NCI-H2081 treated with DMSO at 0.1 percent for 48 hours (cell line): ENCODE measurements around the gene EPHX1.
"Not testable (repeated sequence)": the region's sequence is repeated elsewhere in the genome, so short reads cannot be mapped to it uniquely, and the experiment has no call there.

Source experiments
- DNase-seq: peaks from one replicate; lab custom pipeline; 2025; lab: John Stamatoyannopoulos, UW

Gene EPHX1

DNA sequence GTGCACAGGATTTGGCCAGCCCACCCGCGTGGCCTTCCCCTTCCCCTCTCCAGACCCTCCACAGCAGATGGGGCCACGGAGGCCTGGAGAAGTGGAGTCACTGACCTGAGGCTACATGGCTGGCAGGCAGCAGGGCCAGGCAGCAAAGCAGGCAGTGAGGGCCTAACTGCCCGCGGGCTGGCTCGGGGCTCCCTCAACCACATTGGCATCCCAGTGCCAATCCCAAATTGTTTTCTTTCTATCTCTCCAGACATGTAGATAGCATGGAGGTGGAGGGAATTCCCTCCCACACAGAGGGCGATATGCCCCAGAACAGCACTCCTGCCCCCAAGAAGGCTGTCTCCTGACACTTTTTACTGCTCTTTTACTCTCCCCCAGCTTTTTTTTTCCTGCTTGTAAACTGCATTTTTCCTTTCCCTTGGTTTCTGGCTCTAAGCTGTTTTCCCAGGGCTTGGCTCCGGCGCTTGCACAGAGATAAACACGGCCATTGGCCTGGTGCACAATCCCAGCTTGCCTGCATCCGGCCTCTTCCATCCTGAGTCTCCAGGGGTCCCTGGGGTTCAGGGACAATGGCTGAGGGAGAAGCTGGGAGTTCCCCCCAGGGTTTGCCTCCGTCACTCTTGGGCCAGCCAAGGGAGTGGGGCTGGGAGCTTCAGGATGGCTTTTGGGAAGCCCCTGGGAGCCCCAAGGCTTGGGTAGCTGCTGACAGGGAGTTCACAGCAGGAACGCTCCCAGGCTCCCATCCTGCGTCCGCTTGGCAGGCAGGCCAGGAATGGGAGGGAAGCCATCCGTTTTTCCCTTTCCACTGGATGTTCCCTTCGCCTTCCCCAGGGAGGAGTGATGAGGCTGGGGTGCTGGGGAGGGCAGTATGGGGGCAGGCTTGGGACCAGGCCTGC is 7.0 kb downstream of the EPHX1 start:
- no peak for DNase-seq

DNA sequence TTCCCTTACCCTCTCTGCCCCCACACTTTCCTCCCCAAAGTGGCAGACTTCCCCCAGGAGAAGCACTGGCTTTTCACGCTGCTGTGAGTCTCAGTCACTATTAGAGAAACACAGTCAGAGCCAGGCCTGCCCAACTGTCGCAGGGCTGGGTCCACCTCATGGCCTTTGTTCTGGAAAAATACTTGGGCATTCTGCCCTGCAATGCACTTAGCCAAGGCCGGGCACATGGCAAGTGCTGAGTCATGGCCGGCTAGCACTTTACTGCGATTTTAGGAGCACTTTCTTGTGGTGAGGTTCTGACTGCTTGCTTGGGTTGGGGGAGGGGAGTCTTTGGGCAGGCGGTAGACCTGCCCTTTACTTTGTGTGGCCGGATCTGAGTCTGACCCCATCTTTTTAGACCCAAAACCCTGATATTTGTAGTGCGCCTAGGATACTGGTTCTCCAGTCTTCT is 7.7 kb downstream of the EPHX1 start:
- DNase-seq = no peak

DNA sequence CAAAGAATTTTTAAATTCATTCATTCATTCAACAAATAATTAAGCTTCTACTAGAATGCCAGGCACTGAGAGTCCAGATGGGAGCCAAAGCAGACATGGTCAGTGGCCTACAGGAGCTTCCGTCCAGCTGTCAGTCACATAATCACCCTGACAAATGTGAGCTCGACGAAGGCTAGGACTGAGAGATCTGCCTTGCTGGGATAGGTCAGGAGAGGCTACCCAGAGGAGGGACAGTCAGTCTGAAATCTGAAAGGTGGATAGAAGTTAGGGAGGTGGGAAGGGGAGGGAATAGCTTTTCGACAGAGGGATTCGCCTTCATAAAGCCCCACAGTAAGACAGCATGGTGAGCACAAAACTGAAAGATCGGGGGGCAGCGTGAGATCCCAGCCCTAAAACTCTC is 8.3 kb downstream of the EPHX1 start:
- DNase-seq = no peak

DNA sequence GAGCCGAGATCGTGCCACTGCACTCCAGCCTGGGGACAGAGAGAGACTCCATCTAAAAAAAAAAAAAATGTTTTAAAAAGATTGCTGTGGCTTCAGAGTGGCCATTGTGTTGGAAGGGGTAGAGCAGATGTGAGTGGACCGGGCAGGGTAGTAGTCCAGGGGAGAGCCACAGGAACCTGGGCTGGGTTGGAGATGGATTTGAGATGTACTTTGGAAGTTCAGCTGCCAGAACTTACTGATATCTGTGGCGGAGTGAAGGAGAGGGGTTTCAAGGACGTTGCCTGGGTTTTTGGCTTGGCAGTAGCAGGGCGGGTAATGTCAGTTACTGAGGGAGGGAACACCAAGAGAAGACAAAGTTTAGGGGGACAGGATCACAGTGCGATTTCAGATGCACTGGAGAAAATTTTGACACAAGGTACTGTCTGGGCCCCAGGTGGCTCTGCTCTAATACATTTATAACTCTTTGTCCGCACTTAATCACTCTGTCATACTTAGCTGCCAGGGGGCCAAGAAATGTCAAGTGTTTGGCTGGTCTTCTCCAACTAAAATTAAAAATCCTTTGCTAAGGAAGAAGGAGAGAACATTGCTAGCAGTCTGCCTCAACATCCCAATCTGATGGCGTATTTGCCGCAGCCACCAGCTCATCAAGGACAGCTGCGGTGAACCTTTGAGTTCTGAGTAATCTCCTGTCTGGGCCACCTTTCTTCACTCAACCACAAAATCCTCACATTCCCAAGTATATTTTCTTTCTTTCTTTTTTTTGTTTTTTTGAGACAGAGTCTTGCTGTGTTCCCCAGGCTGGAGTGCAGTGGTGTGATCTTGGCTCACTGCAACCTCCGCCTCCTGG is 9.6 kb downstream of the EPHX1 start:
- no peak for DNase-seq

DNA sequence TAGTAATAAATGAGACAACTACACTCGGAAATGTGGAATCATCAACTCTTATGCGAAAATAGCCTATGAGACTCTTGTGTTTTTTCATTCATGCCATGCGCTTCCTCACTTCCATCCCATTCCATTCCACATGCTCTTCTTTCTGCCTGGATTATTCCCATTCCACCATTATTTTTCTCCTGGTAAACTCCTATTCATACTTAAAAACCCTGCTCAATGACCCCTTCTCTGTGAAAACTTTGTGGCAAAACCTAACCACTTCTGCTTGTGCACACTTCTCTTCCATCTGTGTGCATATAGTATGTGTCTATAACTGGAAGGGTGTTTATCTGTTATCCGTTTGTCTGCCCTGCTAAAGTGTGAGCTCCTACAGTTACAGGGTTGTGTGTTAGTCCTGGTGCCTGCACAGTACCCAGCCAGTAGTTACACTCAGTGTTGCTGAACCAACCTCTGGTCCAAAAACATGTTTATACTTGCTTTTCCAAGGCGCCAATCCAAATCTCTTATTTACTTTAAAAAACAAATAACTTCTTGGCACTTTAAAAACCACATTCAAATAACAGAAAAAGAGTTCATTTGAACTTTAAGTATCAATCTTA is 10.7 kb downstream of the EPHX1 start:
- no peak for DNase-seq

DNA sequence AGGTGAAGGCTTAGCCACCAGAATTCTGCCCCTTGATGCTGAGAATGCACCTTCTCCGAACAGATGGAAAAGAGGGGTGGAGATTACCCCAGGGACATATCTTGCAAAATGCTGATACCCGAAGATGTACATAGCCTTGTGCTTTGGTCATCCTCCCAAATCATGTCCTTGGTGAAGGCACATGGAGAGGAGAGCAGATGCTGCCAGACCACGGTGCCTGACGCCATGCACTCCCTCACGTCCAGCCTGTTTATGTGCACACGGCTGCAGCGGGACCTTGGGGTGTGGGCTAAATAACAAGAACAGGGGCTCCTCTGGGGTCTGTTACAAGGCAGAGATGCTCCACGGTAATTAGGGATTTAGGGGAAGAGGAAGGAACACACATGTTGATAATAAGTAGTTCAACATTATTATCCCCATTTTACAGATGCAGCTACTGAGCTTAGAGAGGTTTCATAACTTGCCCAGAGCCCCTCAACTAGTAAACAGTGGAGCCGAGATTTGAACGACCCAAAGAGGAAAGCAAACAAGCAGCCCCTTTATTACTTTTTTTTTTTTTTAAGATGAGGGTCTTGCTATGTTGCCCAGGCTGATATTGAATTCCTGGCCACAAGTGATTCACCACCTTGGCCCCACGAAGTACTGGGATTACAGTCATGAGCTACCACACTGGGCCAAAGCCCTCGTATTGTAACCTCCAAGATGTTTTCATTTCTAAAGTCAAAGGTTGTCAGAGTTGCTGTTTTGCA is 12.9 kb downstream of the EPHX1 start:
- DNase-seq = no peak

DNA sequence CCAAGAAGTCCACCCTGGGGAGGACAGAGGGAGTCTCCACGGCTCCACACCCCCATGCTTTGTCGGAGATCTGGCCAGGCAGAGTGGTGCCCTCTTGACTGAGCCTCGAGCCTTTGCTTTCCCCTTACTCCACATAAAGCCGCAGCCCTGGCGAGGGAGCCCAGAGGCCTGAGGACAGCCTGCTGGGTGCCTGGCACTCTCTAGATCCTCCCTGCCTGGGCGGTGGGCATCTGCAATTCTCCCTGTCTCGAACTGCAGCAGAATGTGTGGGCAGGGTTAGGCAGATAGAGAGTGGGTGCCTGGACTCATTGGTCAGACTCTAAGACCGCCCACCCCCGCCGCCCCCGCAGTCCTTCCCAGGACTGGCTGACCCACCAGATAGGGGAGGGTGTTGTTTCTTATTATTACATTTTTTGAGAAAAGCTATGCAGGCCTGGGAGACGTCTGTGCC is 13.9 kb downstream of the EPHX1 start:
- no peak for DNase-seq

DNA sequence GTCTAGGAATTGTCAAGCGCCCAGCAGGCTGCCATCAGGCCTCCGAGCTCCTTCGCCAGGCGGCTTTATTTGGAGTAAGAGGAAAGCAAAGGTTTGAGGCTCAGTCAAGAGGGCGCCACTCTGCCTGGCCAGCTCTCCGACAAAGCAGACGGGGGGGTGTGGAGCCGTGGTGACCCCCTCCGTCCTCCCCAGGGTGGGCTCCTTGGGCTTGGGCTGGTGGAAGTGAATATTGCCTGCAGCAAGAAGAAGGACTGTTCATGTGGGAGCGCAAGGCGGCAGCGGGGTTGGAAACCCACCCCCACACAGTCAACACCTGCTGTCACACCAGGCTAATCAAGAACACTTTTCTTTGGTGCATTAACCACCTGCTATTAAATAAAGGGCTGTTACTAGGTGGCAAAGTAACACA is 14.6 kb downstream of the EPHX1 start:
- peak; percentile 91 for DNase-seq

DNA sequence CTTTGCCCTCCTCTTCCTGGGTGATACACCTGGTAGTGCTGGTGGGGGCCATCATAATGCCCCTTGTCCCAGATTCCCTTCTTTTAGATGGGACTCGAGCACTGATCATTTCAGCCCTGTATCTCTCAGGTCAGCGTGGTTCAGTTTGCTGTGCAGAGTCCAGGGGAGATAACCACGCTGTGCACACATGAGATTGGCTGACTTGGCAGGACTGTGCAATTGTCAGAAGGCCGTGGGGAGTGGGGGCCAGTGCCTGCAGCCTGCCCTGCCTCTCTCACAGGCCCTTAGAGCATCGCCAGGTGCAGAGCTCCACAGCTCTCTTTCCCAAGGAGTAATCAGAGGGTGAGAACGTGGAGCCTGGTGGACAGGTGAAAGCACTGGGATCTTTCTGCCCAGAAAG is 15.2 kb downstream of the EPHX1 start:
- DNase-seq = peak; percentile 78

DNA sequence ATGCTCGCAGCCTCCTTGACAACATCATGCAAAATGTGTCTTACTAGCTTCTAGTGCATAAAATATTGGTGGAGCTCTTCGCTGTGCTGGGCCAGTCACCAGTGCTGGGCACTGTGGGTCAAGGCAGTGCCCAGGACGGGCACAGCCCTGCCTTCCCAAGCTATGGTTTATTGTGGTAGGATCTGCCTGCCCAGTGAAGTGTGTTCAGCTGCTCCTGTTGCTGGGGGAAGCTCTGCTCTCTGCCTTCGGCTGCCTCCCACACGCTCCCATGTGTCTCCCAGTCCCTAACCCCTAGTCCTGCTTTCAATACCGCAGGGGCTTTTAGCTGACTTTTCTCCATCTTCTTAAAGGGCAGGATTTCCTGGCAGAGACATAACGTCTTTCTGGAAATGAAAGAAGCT is 15.7 kb downstream of the EPHX1 start:
- DNase-seq = peak; percentile 30

DNA sequence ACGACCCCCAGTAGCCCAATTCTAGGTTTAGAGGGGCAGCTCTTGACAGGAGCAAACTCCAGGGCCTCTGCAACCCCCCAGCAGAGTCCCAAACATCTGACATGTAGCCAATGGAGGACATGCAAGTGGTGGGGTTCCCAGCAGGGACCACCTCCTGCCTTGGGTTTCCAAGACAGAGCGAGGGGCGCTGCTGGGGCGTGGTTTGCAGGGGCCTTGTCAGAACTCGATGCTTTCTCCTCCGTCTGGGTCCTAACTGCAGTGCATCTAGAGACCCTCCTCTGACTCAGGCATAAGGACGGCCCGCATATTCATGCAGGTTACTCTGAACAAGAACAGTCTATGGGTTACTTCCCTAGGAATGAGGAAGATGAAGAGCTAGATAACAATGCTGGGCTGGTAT is 17.2 kb downstream of the EPHX1 start:
- DNase-seq = no peak

DNA sequence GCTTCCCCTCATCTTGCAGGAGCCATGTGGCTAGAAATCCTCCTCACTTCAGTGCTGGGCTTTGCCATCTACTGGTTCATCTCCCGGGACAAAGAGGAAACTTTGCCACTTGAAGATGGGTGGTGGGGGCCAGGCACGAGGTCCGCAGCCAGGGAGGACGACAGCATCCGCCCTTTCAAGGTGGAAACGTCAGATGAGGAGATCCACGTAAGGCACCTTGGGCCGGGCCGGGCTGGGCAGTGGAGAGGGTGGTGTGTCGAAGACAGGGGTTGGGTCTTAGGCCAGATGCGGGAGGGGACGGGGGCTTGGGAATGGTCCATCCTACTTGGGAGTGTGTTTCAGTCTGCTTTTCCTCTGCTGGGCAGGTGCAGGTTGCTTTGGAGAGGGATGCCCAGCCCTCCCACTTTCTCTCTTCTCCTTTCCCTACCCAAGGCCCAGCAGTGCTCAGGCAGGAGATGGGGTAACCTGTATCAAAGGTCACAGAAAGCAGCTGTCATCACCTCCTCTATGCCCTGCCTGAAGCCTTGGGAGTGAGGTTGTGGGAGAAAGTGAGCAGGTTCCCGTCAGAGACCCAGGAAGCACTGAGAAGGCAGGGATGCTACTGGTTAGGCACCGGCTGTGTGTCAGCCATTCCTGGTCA is 18.9 kb downstream of the EPHX1 start:
- DNase-seq = no peak

DNA sequence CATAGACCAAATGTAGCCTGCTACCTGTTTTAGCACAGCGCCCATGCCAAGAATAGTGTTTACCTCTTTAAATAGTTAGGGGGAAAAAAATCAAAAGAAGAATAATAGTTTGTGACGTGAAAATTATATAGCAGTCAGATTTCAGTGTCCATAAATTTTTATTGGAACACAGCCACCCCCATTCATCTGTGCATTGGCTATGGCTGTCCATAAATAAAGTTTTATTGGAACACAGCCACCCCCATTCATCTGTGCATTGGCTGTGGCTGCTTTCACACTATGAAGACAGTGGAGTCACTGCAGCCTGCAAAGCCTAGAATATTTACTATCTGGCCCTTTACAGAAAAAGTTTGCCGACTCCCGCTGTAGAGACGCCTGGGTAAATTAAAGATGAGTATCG is 20.9 kb downstream of the EPHX1 start:
- DNase-seq = peak; percentile 98

DNA sequence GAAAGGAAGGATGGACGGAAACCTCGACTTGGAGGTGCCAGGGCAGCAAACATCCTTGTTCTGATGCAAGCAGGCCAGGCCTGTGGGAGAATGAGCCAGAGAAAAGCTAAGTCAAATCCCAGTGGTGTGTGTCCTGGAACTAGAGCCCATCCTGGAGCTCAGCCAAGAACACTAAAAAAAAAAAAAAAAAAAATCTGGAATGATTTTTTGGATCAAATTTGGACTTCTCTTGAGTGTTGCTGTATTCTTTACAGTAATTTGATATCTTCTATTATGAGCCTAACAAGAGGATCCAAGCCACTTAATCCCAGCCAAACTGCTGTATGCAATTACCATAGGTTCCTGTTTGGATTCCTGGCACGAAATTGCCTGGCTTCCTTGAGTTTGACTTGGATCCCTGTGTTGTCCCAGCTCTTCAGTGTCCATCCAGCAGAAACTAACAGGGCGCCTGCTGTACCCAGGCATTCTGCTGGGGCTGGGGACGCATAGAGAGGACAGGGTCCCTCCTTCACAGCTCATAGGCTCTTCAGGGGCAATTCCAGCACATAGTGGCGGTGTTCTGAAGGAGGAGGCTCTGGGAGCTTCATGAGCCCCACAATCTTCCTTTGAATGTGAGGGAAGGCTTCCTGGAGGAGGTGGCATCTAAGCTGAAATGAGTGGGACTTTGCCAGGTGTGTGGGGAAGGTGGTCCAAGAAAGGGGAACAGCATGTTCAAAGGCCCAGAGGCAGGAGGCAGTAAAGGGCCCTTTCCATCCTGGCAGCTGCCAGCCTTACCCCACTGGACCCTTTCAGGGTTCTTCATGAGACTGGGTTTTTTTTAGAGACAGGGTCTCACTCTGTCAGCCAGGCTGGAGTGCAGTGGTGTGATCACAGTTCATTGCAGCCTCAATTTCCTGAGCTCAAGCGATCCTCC is 24.7 kb downstream of the EPHX1 start:
- peak; percentile 48 for DNase-seq

DNA sequence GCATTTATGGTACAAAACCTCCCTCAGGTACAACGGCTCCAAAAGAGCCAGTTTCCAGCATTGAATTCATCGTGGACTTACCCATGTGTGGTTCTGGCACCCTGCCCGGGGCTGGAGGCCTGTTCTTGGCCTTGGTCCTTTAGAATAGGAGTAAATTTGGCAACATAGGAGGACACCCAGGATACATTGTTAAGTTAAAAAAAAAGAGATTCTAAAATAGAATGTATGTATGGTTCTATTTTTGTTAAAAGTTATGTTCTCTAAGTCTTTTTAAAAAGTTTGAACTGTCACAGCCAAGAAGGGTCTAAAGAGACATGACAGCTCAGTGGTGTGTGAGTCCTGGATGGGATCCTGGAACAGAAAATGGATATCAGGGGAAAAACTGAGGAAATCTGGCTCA is 25.9 kb downstream of the EPHX1 start:
- DNase-seq = no peak

DNA sequence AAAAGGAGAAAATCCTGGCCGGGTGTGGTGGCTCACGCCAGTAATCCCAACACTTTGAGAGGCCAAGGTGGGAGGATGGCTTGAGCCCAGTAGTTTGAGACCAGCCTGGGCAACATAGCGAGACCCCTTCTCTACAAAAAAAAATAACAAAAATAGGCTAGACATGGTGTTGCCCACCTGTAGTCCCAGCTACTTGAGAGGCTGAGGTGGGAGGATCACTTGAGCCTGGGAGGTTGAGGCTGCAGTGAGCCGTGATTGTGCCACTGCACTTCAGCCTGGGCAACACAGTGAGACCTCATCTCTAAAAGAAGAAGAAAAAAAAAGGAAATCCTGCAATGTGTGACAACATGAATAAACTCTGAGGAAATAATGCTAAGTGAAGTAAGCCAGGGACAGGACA is 26.4 kb downstream of the EPHX1 start:
- DNase-seq = not testable (repeated sequence)

DNA sequence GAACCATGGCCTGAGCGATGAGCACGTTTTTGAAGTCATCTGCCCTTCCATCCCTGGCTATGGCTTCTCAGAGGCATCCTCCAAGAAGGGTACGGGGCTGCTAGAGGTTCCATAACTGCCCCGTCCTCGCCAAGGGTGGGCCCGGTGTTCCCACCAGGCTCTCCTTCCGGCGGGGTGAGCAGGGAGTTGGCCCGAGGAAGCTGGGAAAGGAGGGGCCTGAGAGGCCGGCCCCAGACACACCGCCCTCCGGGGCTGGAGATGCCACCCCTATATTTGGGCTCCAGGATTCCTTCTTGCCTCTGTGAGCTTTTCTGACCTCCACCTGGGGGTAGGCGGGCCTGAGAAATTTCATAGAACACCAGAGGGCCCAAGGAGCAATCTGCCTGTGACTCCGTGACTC is 28.9 kb downstream of the EPHX1 start:
- DNase-seq = no peak

DNA sequence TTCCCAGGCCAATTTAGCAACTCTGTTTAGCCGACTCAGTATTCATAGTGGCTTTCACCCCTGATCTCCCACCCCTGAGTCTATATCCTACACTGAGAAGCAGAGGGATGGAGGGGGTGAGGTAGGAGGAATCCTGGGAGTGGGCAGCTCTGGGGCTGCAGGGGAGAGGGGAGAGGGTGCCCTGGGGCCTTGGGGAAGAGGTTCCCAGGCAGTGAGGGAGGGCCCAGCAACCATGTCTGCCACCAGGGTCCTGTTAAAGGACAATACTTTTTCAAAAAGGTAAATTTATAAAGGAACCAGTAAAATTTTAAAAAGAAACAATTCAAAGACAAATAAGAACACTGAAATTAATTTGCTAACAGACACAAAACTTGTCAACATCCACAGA is 30.3 kb downstream of the EPHX1 start:
- no peak for DNase-seq

DNA sequence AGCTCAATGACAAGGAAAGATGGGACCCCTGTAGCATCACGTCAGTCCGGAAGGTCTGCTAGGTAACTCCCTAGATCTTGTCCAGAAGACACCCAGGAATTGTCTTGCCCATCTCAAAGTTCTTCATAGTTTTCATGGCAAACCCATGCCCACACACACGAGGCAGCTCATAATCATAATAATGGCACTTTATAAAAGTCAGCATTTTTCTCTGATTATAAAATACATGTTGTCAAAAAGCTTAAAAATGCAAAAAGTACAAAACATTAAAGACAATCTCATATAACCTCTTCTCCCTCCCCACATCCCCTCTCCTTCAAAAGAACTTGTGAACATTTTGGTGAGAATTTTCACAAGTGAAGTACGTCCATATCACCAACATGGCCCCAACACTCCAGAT is 30.8 kb downstream of the EPHX1 start:
- DNase-seq = no peak

DNA sequence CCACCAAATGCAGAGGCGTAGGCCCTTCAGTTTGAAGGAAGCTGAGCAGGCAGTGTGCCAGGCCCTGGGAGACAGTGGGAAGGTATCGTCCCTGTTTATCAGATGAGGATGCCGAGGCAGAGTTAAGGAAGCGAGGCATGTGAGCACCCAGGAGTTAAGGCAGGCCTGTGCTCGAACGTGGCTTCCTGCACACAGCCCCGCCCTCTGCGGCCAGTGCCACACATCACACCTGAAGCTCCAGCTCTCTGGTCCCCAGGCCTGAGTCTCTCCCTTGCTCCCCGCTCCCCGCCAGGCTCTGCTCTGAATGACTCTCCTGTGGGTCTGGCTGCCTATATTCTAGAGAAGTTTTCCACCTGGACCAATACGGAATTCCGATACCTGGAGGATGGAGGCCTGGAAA is 32.1 kb downstream of the EPHX1 start:
- DNase-seq = no peak
